ENCODE results near the gene AHSA1. TPM values are rescaled to one million over a fixed set of nuclear protein-coding genes. Genes with fewer than 3 reads are reported as not detected.
"Not testable (repeated sequence)": the region's sequence is repeated elsewhere in the genome, so short reads cannot be mapped to it uniquely, and the experiment has no call there.

The AHSA1 gene
- total RNA-seq, 1 experiment from 2014 or later, result 190 TPM

DNA sequence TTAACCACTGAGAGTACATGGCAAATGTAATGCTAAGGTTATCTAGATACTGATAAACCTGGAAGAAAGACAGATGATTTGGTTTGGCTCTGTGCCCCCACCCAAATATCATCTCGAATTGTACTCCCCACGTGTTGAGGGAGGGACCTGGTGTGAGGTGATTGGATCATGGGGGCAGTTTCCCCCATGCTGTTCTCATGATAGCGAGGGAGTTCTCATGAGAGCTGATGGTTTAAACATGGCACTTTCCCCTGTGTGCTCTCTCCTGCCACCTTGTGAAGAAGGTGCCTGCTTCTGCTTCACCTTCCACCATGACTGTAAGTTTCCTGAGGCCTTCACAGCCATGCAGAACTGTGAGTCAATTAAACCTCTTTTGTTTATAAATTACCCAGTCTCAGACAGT is 48.8 kb upstream of the AHSA1 start:
- H3K79me2 ChIP-seq (ENCODE audit: insufficient read depth, low read length), result no peaks in the 10 kb centered on the region
- no peak overlapping the region for H3K23ac ChIP-seq (ENCODE audit: insufficient read length, low read depth, low read length)
- no peaks in the 10 kb centered on the region for H3K23me2 ChIP-seq (ENCODE audit: insufficient read length, low read depth, low read length, poor library complexity, severe bottlenecking)
- Mint-ChIP-seq H3K27ac (no peak overlapping the region), H3K36me3 (ENCODE audit: insufficient read depth in 1 of 3, low read depth in 3 of 3) (no peaks in the 10 kb centered on the region), H3K9me3 (no peaks in the 10 kb centered on the region), H3K27me3 (ENCODE audit: low read depth) (no peaks in the 10 kb centered on the region), H3K4me1 (peaks cover 0 to 4% of the 10 kb centered on the region in 2 experiments; a peak in 1 of 4 replicates), H3K4me3 (no peak overlapping the region)
- H2BK20ac ChIP-seq (ENCODE audit: low read depth, low read length, poor library complexity, severe bottlenecking), result no peak overlapping the region
- DNase-seq, result peak; percentile 48
- no peaks in the 10 kb centered on the region for H3K79me1 ChIP-seq (ENCODE audit: insufficient read depth, low read depth, low read length, poor library complexity, severe bottlenecking)
- H3K9ac ChIP-seq (ENCODE audit: extremely low read depth, insufficient read length, low read length), result no peak overlapping the region
- H2BK5ac ChIP-seq (ENCODE audit: insufficient read length, low read length), result no peak overlapping the region
- no peak overlapping the region for H3K18ac ChIP-seq (ENCODE audit: insufficient read length, low read depth, low read length)
- H2BK15ac ChIP-seq (ENCODE audit: low read depth, low read length), result no peak overlapping the region
- TF ChIP-seq, protein P1, sequence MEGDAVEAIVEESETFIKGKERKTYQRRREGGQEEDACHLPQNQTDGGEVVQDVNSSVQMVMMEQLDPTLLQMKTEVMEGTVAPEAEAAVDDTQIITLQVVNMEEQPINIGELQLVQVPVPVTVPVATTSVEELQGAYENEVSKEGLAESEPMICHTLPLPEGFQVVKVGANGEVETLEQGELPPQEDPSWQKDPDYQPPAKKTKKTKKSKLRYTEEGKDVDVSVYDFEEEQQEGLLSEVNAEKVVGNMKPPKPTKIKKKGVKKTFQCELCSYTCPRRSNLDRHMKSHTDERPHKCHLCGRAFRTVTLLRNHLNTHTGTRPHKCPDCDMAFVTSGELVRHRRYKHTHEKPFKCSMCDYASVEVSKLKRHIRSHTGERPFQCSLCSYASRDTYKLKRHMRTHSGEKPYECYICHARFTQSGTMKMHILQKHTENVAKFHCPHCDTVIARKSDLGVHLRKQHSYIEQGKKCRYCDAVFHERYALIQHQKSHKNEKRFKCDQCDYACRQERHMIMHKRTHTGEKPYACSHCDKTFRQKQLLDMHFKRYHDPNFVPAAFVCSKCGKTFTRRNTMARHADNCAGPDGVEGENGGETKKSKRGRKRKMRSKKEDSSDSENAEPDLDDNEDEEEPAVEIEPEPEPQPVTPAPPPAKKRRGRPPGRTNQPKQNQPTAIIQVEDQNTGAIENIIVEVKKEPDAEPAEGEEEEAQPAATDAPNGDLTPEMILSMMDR (conservative IDR thresholded peaks at IDR 0.05), result peak; percentile 67
- H3K9me3 ChIP-seq (ENCODE audit: control insufficient read depth, low read depth, low read length), result no peaks in the 10 kb centered on the region
- H2BK12ac ChIP-seq (ENCODE audit: insufficient read length, low read depth, low read length), result no peak overlapping the region
- no peak overlapping the region for H4K5ac ChIP-seq (ENCODE audit: insufficient read length, low read depth, low read length)
- no peak overlapping the region for H4K91ac ChIP-seq (ENCODE audit: insufficient read length, low read depth, low read length)
- no peak overlapping the region for H2AK5ac ChIP-seq (ENCODE audit: insufficient read length, low read length)
- no peak overlapping the region for H3K4ac ChIP-seq (ENCODE audit: low read depth, low read length)
- H3K14ac ChIP-seq (ENCODE audit: insufficient read depth, low read length), result no peak overlapping the region
- H3K4me2 ChIP-seq (ENCODE audit: insufficient read depth, insufficient read length, low read length), result no peak overlapping the region
- H2BK120ac ChIP-seq (ENCODE audit: low read depth, low read length, poor library complexity, severe bottlenecking), result no peak overlapping the region
- no peaks in the 10 kb centered on the region for H4K20me1 ChIP-seq (ENCODE audit: control insufficient read depth, insufficient read depth, insufficient read length)
- H4K8ac ChIP-seq (replicated peaks; ENCODE audit: insufficient read length, low read depth, low read length), result no peak overlapping the region
- WGBS (ENCODE audit: extremely low coverage, insufficient read length, low lambda C conversion rate), result no CpG with 5 or more reads among the region's 3 CpGs
- no peaks in the 10 kb centered on the region for H3K4me1 ChIP-seq (ENCODE audit: insufficient read depth, low read length)
- no peak overlapping the region for H3K56ac ChIP-seq (ENCODE audit: insufficient read length, low read depth, low read length)
- H2AFZ ChIP-seq (ENCODE audit: low read length), result no peak overlapping the region
- H3K27me3 ChIP-seq (ENCODE audit: insufficient read depth, low read length), result no peaks in the 10 kb centered on the region
- H3T11ph ChIP-seq (ENCODE audit: low read length), result no peak overlapping the region
- no peak overlapping the region for H3K27ac ChIP-seq (ENCODE audit: insufficient read length, low read depth, low read length)

DNA sequence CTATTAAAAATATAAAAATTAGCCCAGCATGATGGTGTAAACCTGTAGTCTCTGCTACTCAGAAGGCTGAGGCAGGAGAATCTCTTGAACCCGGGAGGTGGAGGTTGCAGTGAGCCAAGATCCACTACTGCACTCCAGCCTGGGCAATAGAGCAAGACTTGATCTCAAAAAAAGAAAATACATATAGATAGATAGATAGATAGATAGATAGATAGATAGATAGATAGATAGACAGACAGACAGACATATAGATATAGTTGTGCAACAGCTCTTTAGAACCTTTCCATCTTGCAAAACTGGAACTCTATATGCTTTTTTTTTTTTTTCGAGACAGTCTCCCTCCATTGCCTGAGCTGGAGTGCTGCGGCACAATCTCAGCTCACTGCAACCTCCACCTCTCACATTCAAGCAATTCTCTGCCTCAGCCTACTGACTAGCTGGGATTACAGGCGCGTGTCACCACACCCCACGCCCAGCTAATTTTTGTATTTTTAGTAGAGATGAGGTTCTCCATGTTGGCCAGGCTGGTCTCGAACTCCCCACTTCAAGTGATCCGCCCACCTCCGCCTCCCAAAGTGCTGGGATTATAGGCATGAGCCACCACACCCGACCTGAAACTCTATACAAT is 42.4 kb upstream of the AHSA1 start:
- H4K20me1 ChIP-seq (ENCODE audit: control insufficient read depth, insufficient read depth, insufficient read length); H3K56ac ChIP-seq (ENCODE audit: insufficient read length, low read depth, low read length); H3K9ac ChIP-seq (ENCODE audit: extremely low read depth, insufficient read length, low read length); H3K4me1 Mint-ChIP-seq; H2BK20ac ChIP-seq (ENCODE audit: low read depth, low read length, poor library complexity, severe bottlenecking); H3K27ac ChIP-seq (ENCODE audit: insufficient read length, low read depth, low read length); H3K27me3 Mint-ChIP-seq (ENCODE audit: low read depth); H3K4me1 ChIP-seq (ENCODE audit: insufficient read depth, low read length); H3K27ac Mint-ChIP-seq; H3K18ac ChIP-seq (ENCODE audit: insufficient read length, low read depth, low read length); H3K27me3 ChIP-seq (ENCODE audit: insufficient read depth, low read length); H2BK5ac ChIP-seq (ENCODE audit: insufficient read length, low read length); H3K79me1 ChIP-seq (ENCODE audit: insufficient read depth, low read depth, low read length, poor library complexity, severe bottlenecking); H3K9me3 ChIP-seq (ENCODE audit: control insufficient read depth, low read depth, low read length); H3K23ac ChIP-seq (ENCODE audit: insufficient read length, low read depth, low read length); H3K4me3 Mint-ChIP-seq; H2AK5ac ChIP-seq (ENCODE audit: insufficient read length, low read length); DNase-seq; H2AFZ ChIP-seq (ENCODE audit: low read length); H3T11ph ChIP-seq (ENCODE audit: low read length); H4K5ac ChIP-seq (ENCODE audit: insufficient read length, low read depth, low read length); H2BK15ac ChIP-seq (ENCODE audit: low read depth, low read length); H4K91ac ChIP-seq (ENCODE audit: insufficient read length, low read depth, low read length); H4K8ac ChIP-seq (replicated peaks; ENCODE audit: insufficient read length, low read depth, low read length); H2BK12ac ChIP-seq (ENCODE audit: insufficient read length, low read depth, low read length); H3K14ac ChIP-seq (ENCODE audit: insufficient read depth, low read length); H3K79me2 ChIP-seq (ENCODE audit: insufficient read depth, low read length); H3K4ac ChIP-seq (ENCODE audit: low read depth, low read length); H2BK120ac ChIP-seq (ENCODE audit: low read depth, low read length, poor library complexity, severe bottlenecking); H3K4me2 ChIP-seq (ENCODE audit: insufficient read depth, insufficient read length, low read length); H3K23me2 ChIP-seq (ENCODE audit: insufficient read length, low read depth, low read length, poor library complexity, severe bottlenecking): not testable (repeated sequence)
- Mint-ChIP-seq H3K9me3 (peaks cover 19 to 23% of the 10 kb centered on the region in 2 experiments), H3K36me3 (ENCODE audit: insufficient read depth in 1 of 3, low read depth in 3 of 3) (peaks cover 9 to 24% (median 18%) of the 10 kb centered on the region in 3 experiments)
- no CpG with 5 or more reads among the region's 10 CpGs for WGBS (ENCODE audit: extremely low coverage, insufficient read length, low lambda C conversion rate)
